LNCAP (cell line): ENCODE results near the gene DMRT1.

ENCODE experiments used
- CTCF ChIP-seq: fragments of 450-650 bp; IDR thresholded peaks from 2 replicates; pipeline ENCODE4 v1.5.1; 2017; ENCODE audit warnings: mild to moderate bottlenecking

DMRT1 gene

GRCh38 chr9:917730-918129 is 76.2 kb downstream of the DMRT1 start:
- no peak for TF ChIP-seq CTCF

GRCh38 chr9:920927-921326 is 79.4 kb downstream of the DMRT1 start:
- no peak for TF ChIP-seq CTCF

- no peak for TF ChIP-seq CTCF
Measured at GRCh38 chr9:922171-922570, 80.7 kb downstream of the DMRT1 start.

- TF ChIP-seq CTCF: no peak
Measured at GRCh38 chr9:922731-923130, 81.2 kb downstream of the DMRT1 start.

- TF ChIP-seq CTCF: no peak
Measured at GRCh38 chr9:926976-927375, 85.5 kb downstream of the DMRT1 start.

GRCh38 chr9:928363-929042 is 87.0 kb downstream of the DMRT1 start:
- TF ChIP-seq CTCF: peak; percentile 55

GRCh38 chr9:929719-930118 is 88.2 kb downstream of the DMRT1 start:
- no peak for TF ChIP-seq CTCF

- TF ChIP-seq CTCF: no peak
Measured at GRCh38 chr9:933356-933755, 91.9 kb downstream of the DMRT1 start.
